DMS 273 treated with DMSO at 0.1 percent for 48 hours (cell line): ENCODE data around the gene GOLGA8J.
"Not testable (repeated sequence)": the region's sequence is repeated elsewhere in the genome, so short reads cannot be mapped to it uniquely, and the experiment has no call there.

Experiments used
- DNase-seq: peaks from one replicate; lab custom pipeline; 2025; lab: John Stamatoyannopoulos, UW

The GOLGA8J gene

GRCh38 chr15:30080816-30081215 lies 1.9 kb upstream of the GOLGA8J start:
- not testable (repeated sequence) for DNase-seq

DNA sequence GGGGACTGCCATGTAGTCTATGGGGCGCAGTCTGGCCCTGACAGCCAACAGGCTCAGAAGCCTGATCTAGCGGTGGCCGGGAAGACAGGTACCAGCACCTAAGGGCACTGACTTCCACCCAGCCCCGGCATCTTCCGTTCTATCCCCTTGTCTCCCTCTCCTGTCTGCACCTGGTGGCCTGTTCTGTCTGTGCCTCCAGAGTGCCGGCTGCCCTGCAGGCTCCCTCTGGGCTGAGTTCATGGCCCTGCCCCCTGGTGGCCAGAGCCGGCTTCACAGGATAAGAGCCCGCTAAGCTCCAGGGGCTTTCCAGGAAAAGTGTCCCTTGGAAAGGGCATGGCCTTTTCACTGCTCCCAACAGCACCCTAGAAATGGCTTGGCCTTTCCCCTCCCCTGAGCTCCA lies 15.1 kb downstream of the GOLGA8J start:
- DNase-seq, result not testable (repeated sequence)

DNA sequence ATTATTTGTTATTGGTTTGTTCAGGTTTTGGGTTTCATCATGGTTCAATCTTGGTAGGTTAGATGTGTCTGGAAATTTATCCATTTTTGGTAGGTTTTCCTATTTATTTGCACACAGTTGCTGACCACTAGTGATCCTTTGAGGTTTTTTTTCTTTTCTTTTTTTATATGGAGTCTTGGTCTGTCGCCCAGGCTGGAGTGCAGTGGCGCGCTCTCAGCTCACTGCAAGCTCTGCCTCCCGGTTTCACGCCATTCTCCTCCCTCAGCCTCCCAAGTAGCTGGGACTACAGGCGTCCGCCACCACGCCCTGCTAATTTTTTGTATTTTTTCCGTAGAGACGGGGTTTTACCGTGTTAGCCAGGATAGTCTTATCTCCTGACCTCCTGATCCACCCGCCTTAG lies 20.1 kb downstream of the GOLGA8J start:
- DNase-seq, result not testable (repeated sequence)

DNA sequence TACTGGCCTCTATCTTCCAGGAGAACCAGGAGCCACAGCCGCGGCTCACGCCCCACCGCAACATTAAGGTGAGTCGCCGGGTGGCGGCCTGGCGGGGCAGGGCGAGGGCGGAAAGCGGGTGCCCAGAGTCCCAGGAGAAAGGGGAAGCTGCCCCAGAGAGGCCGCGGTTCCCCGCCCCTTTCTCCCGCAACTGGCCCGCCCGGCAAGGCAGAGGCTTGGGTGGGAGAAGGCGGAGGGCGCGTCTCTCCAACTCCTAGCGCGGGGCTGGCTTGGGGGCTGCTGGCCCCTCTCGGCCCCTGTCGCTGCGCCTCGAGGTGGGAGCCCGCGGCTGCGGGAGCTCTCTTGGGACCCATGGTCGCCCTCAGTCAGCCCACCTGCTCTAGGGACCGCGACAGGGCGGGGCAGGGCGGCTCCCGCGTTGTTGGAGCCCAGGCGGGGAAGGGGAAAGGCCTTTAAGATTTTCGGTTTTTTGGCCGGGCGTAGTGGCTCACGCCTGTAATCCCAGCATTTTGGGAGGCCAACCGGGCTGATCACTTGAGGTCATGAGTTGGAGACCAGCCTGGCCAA lies 21.3 kb downstream of the GOLGA8J start:
- not testable (repeated sequence) for DNase-seq

DNA sequence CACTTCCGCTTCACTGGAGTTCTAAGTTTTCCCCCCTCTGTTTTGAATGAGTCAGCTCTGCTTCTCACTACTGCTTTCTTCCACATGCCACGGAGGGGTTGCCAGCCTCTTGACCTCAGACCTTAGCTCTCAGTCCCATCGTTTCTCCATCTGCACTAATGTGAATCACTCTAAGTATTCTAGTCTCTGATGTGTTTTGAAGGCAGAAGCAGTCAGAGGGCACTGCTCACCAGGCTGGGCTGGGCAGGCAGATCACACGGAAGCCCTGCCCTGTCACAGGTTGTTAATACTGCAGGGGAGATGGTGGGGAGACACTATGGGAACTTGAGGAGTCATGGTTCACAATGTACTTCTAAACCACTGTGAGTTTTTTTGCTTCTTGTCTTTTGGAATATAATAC lies 27.8 kb downstream of the GOLGA8J start:
- not testable (repeated sequence) for DNase-seq

DNA sequence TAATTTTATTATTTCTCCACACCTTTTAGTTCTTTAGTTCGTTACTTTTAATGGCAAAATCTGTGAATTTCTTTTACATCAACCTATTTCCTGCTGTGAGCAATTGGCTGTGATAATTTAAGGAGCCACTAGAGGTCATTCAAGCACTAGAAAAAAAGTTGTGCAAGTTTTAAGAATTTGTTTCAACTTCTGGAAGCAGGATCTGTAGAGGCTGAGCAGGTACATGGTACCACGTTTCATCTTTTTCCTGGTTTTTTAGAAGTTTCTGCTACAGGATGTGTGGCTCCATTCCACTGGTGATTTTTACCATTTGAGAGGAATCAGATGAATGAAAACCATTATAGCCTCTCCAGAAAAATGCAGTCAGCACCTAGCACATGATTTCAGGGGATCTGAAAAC lies 47.3 kb downstream of the GOLGA8J start:
- DNase-seq, result not testable (repeated sequence)

GRCh38 chr15:30134751-30135150 lies 52.0 kb downstream of the GOLGA8J start, which contains the start of gene GOLGA8T:
TSS of gene GOLGA8T (plus strand) at chr15:30135051. CDS start at chr15:30135149, 98 bp downstream.
- not testable (repeated sequence) for DNase-seq
